K562 (cell line): ENCODE results near the gene IGF1R. TPM values are rescaled to one million over a fixed set of nuclear protein-coding genes. Genes with fewer than 3 reads are reported as not detected.

ENCODE experiments used
- ELK3 ChIP-seq: fragments of 450-650 bp; formaldehyde crosslinking; IDR thresholded peaks from 2 replicates; pipeline ENCODE4 v1.4.0; 2020; ENCODE audit warnings: mild to moderate bottlenecking
- POLR2AphosphoS2 ChIP-seq: IDR thresholded peaks from 2 replicates; pipeline ENCODE4 v1.6.1; 2012; ENCODE audit warnings: low read length, improper control_type of control experiment
- POLR3G ChIP-seq: IDR thresholded peaks from 2 replicates; pipeline ENCODE4 v1.6.1; 2011; ENCODE audit not compliant: insufficient read length, insufficient replicate concordance; ENCODE audit errors: extremely low read depth
- THRB ChIP-seq: fragments of 450-650 bp; formaldehyde crosslinking; conservative IDR thresholded peaks from 2 replicates; pipeline ENCODE4 v1.4.0; 2022; ENCODE audit warnings: mild to moderate bottlenecking, missing genetic modification characterization
- ZC3H8 ChIP-seq: fragments of 450-650 bp; IDR thresholded peaks from 2 replicates; pipeline ENCODE4 v1.6.1; 2017
- ZNF318 ChIP-seq, 2 experiments: fragments of 450-650 bp; IDR thresholded peaks; 2 replicates each; pipeline ENCODE4 v1.6.1; 2016; ENCODE audit warnings: mild to moderate bottlenecking in 2 of 2, borderline replicate concordance in 1 of 2, low read depth in 1 of 2, moderate library complexity in 1 of 2
- ZNF584 ChIP-seq: fragments of 200-800 bp; sonication (Bioruptor generic); IDR thresholded peaks from 2 replicates; pipeline ENCODE4 v1.6.1; 2016; ENCODE audit warnings: low read depth, mild to moderate bottlenecking, missing genetic modification characterization, missing compliant biosample characterization
- polyA plus RNA-seq, 8 experiments: library from polyadenylated mRNA; depleted of rRNA in 4 of 8; stranded (reverse) in 5 of 8; unstranded in 3 of 8; fragments of >200 nt; fragmentation: Nextera tagmentation in 2 of 8; fragmentation: Illumina TruSeq in 1 of 8; extraction: Ambion mirVana in 2 of 8; extraction: Trizol in 1 of 8; gene quantifications; 2 replicates each; pipeline versions ENCODE4 v1.2.1 to v1.2.3, GENCODE V29; 2011 to 2014; ENCODE audit warnings: inconsistent platforms in 1 of 8, missing spikeins in 1 of 8
- total RNA-seq, 7 experiments: library from RNA; depleted of rRNA in 6 of 7; stranded (reverse); fragments of >200 nt in 6 of 7; fragmentation: Illumina TruSeq in 2 of 7; extraction: Trizol in 2 of 7; gene quantifications; 2 replicates each; pipeline versions ENCODE4 v1.2.1 to v1.2.3, GENCODE V29; 2011 to 2021; ENCODE audit warnings: low replicate concordance in 1 of 7
- TF ChIP-seq, protein P1 (sequence below): fragments of 250-450 bp; sonication (Bioruptor Pico); IDR thresholded peaks from 2 replicates; pipeline ENCODE4 v1.4.0; 2020; ENCODE audit warnings: mild to moderate bottlenecking, moderate library complexity
- TF ChIP-seq, protein P2 (sequence below): fragments of 200-800 bp; sonication (Bioruptor generic); IDR thresholded peaks from 2 replicates; pipeline ENCODE4 v1.6.1; 2017; ENCODE audit warnings: missing genetic modification characterization, missing compliant biosample characterization
- TF ChIP-seq, protein P3 (sequence below): IDR thresholded peaks from 2 replicates; pipeline ENCODE4 v1.6.1; 2011; ENCODE audit not compliant: insufficient read length; ENCODE audit errors: extremely low read depth

Gene IGF1R
- total and polyA plus RNA-seq, 9 of the 15 experiments (the other 6 are each of a cell fraction or from before 2014, with no cell fraction given): 0.35 to 8.0 (median 1.6) TPM

DNA sequence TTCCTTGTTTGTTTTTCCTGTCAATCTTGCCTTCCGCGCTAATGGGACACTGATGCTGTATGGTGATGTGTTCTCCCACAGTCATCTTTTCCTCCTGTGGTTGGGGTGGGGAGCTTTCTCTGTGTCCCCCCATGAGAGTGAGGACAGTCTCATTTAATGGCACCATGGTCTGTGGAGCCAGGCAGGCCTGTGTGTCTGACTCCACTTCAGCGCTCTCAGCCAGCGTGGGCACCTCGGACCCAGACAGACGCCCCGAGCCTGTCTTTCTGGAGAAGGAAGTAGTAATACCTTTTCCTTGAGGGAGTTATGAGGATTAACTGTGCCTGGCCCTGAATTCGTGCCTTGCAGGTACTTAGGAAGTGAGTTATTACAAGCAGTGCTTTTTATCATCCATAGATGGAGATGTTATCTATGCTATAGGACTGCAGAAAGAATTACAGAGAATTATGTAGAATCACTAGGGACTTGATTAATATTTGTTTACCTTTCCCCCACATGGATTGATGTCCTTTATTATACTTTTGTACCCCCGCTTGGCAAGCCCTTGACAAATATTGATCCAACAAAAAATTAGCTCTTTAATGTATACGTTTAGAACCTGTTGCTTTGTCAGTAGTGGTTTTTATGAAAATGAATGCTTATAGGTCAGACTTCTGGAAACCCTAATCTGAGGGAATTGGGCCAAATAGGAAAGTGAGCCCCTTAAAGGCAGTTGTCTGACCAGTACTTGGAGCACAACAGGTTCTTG lies 206.9 kb downstream of the IGF1R start (continued):
- TF ChIP-seq ZNF318 (IDR thresholded peaks at IDR 0.05; ENCODE audit: borderline replicate concordance in 1 of 2, low read depth in 1 of 2): no peak
- TF ChIP-seq ZNF584 (CRISPR knock-in tag): no peak
- TF ChIP-seq, protein P1, sequence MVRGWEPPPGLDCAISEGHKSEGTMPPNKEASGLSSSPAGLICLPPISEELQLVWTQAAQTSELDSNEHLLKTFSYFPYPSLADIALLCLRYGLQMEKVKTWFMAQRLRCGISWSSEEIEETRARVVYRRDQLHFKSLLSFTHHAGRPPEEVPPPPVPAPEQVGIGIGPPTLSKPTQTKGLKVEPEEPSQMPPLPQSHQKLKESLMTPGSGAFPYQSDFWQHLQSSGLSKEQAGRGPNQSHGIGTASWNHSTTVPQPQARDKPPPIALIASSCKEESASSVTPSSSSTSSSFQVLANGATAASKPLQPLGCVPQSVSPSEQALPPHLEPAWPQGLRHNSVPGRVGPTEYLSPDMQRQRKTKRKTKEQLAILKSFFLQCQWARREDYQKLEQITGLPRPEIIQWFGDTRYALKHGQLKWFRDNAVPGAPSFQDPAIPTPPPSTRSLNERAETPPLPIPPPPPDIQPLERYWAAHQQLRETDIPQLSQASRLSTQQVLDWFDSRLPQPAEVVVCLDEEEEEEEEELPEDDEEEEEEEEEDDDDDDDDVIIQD: no peak
- TF ChIP-seq, protein P2, sequence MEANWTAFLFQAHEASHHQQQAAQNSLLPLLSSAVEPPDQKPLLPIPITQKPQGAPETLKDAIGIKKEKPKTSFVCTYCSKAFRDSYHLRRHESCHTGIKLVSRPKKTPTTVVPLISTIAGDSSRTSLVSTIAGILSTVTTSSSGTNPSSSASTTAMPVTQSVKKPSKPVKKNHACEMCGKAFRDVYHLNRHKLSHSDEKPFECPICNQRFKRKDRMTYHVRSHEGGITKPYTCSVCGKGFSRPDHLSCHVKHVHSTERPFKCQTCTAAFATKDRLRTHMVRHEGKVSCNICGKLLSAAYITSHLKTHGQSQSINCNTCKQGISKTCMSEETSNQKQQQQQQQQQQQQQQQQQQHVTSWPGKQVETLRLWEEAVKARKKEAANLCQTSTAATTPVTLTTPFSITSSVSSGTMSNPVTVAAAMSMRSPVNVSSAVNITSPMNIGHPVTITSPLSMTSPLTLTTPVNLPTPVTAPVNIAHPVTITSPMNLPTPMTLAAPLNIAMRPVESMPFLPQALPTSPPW (CRISPR knock-in tag): no peak
- no peak for TF ChIP-seq ZC3H8
- no peak for TF ChIP-seq ELK3 (CRISPR knock-in tag)
- TF ChIP-seq, protein P3, sequence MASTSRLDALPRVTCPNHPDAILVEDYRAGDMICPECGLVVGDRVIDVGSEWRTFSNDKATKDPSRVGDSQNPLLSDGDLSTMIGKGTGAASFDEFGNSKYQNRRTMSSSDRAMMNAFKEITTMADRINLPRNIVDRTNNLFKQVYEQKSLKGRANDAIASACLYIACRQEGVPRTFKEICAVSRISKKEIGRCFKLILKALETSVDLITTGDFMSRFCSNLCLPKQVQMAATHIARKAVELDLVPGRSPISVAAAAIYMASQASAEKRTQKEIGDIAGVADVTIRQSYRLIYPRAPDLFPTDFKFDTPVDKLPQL: no peak
- TF ChIP-seq POLR2AphosphoS2: no peak
- TF ChIP-seq POLR3G: no peak
- TF ChIP-seq THRB (CRISPR knock-in tag): no peak
